Peyer's patch (tissue), 4 donors: ENCODE data around the gene ARHGEF38. TPM values are rescaled to one million over a fixed set of nuclear protein-coding genes. Genes with fewer than 3 reads are reported as not detected.

Source experiments
- DNase-seq, 3 donors: peaks; one replicate each; pipeline ENCODE4 v3.0.0-alpha.2; 2017 to 2019
- H3K27ac ChIP-seq, 4 donors: fragments of 200-600 bp; sonication (generic); one replicate each; pipeline ENCODE4 v1.5.1; 2016 to 2019
- H3K27me3 ChIP-seq, 2 donors: fragments of 200-600 bp; sonication (generic); one replicate each; pipeline ENCODE4 v1.5.1; 2019
- H3K36me3 ChIP-seq, 3 donors: fragments of 200-600 bp; sonication (generic); one replicate each; pipeline ENCODE4 v1.5.1; 2016 to 2019
- H3K4me1 ChIP-seq, 4 donors: fragments of 200-600 bp; sonication (generic); one replicate each; pipeline ENCODE4 v1.5.1; 2016 to 2019
- H3K4me3 ChIP-seq, 4 donors: fragments of 200-600 bp; sonication (generic); 1 replicate in 3 of 4; 2 replicates in 1 of 4; pipeline ENCODE4 v1.5.1; 2016 to 2019; ENCODE audit warnings: mild to moderate bottlenecking in 1 of 4
- H3K9me3 ChIP-seq, 4 donors: fragments of 200-600 bp; sonication (generic); one replicate each; pipeline ENCODE4 v1.5.1; 2016 to 2019; ENCODE audit warnings: mild to moderate bottlenecking in 1 of 4
- CTCF ChIP-seq, 6 experiments: fragments of 450-650 bp in 4 of 6; fragments of 200-600 bp in 2 of 6; sonication (generic) in 1 of 6; IDR thresholded peaks; one replicate each; pipeline ENCODE4 v1.5.1; 2017 to 2019; ENCODE audit warnings: antibody characterized with exemption in 6 of 6, mild to moderate bottlenecking in 3 of 6, moderate library complexity in 1 of 6
- POLR2A ChIP-seq, 2 donors: fragments of 450-650 bp; IDR thresholded peaks; one replicate each; pipeline ENCODE4 v1.5.1; 2017; ENCODE audit warnings: antibody characterized with exemption in 2 of 2, mild to moderate bottlenecking in 2 of 2, moderate library complexity in 2 of 2
- total RNA-seq, 4 donors: library from RNA; depleted of rRNA; stranded (reverse); fragments of >200 nt; gene quantifications; one replicate each; pipeline ENCODE4 v1.1.0, GENCODE V29; 2016

The ARHGEF38 gene
- total RNA-seq, 4 donors from 2014 or later: 17.3 to 31.8 (median 25.4) TPM

GRCh38 chr4:105541420-105541819 lies 11.0 kb upstream of the ARHGEF38 start:
- Histone ChIP-seq H3K27me3 (no peaks in the 10 kb centered on the region), H3K36me3 (no peaks in the 10 kb centered on the region), H3K4me3 (no peak overlapping the region), H3K27ac (no peak overlapping the region), H3K4me1 (no peaks in the 10 kb centered on the region), H3K9me3 (no peaks in the 10 kb centered on the region)
- no peak for DNase-seq
- no peak for TF ChIP-seq CTCF (IDR thresholded peaks at IDR 0.05)
- no peak for TF ChIP-seq POLR2A (IDR thresholded peaks at IDR 0.05)

GRCh38 chr4:105542039-105542438 lies 10.4 kb upstream of the ARHGEF38 start:
- Histone ChIP-seq H3K36me3 (no peaks in the 10 kb centered on the region), H3K9me3 (no peaks in the 10 kb centered on the region), H3K4me3 (no peak overlapping the region), H3K27me3 (no peaks in the 10 kb centered on the region), H3K27ac (no peak overlapping the region), H3K4me1 (no peaks in the 10 kb centered on the region)
- DNase-seq: no peak
- TF ChIP-seq CTCF (IDR thresholded peaks at IDR 0.05): no peak
- TF ChIP-seq POLR2A (IDR thresholded peaks at IDR 0.05): no peak

- H3K27me3 ChIP-seq: no peaks in the 10 kb centered on the region
- no peaks in the 10 kb centered on the region for H3K36me3 ChIP-seq
- no peak for DNase-seq
- no peak overlapping the region for H3K27ac ChIP-seq
- no peaks in the 10 kb centered on the region for H3K4me1 ChIP-seq
- TF ChIP-seq CTCF (IDR thresholded peaks at IDR 0.05): no peak
- TF ChIP-seq POLR2A (IDR thresholded peaks at IDR 0.05): no peak
- no peaks in the 10 kb centered on the region for H3K9me3 ChIP-seq
- H3K4me3 ChIP-seq: no peak overlapping the region
Observed at GRCh38 chr4:105543346-105543745, 9.1 kb upstream of the ARHGEF38 start.

GRCh38 chr4:105543881-105544280 lies 8.5 kb upstream of the ARHGEF38 start:
- Histone ChIP-seq H3K4me3 (no peak overlapping the region), H3K9me3 (no peaks in the 10 kb centered on the region), H3K36me3 (no peaks in the 10 kb centered on the region), H3K27ac (no peak overlapping the region), H3K27me3 (no peaks in the 10 kb centered on the region), H3K4me1 (no peaks in the 10 kb centered on the region)
- no peak for DNase-seq
- TF ChIP-seq CTCF (IDR thresholded peaks at IDR 0.05) (no peak), POLR2A (IDR thresholded peaks at IDR 0.05) (no peak)

- H3K27me3 ChIP-seq: no peaks in the 10 kb centered on the region
- no peak overlapping the region for H3K4me3 ChIP-seq
- no peak for DNase-seq
- H3K27ac ChIP-seq: no peak overlapping the region
- H3K9me3 ChIP-seq: no peaks in the 10 kb centered on the region
- no peaks in the 10 kb centered on the region for H3K4me1 ChIP-seq
- no peaks in the 10 kb centered on the region for H3K36me3 ChIP-seq
- TF ChIP-seq CTCF (IDR thresholded peaks at IDR 0.05) (no peak), POLR2A (IDR thresholded peaks at IDR 0.05) (no peak)
Observed at GRCh38 chr4:105544520-105545286, 7.7 kb upstream of the ARHGEF38 start.
